ENCODE data around the gene MCUB.
"Not testable (repeated sequence)": the region's sequence is repeated elsewhere in the genome, so short reads cannot be mapped to it uniquely, and the experiment has no call there.

The MCUB gene

DNA sequence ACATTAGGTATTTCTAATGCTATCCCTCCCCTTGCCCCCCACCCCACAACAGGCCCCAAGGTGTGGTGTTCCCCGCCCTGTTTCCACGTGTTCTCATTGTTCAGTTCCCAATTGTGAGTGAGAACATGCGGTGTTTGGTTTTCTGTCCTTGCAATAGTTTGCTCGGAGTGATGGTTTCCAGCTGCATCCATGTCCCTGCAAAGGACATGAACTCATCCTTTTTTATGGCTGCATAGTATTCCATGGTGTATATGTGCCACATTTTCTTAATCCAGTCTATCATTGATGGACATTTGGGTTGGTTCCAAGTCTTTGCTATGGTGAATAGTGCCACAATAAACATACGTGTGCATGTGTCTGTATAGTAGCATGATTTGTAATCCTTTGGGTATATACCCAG lies 20.0 kb downstream of the MCUB start:
- not testable (repeated sequence) for DNase-seq

DNA sequence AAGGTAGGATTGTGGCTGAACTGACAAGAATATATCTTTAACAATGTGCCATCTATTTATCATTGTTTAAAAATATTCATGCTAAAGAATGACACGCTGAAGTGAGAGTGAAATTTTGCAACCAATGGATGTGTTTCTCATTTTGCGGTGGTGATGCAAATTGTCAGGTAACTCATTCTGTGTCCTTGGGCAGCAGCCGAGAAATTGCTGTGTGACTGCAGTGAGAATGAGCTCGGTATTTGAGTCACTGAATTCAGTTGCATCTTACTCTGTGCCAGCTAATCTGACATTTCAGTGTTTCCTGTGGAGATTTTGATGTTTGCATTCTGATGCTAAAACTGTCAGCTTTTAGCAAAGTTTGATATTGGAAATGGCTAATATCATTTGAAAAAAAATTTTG lies 28.1 kb downstream of the MCUB start:
- DNase-seq = no peak

DNA sequence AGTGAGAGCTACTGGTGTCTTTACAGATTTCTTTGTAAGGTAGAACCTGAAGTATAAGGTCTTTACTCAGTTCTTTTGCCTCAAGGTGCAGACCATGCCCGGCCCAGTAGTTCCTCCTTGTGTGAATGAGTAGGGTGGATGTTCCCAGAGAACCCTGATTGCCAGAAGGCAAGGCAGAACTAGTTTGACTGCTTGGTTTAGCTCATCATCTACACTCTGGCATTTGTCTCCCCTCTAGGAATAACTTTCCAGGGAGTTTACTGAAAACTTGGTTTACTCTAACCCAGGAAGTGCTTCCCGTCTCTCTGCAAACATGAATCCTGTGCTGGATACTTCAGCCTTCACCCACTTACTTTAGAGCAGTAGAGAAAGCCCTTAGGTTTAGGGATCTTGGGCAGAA lies 29.1 kb downstream of the MCUB start:
- no peak for DNase-seq

DNA sequence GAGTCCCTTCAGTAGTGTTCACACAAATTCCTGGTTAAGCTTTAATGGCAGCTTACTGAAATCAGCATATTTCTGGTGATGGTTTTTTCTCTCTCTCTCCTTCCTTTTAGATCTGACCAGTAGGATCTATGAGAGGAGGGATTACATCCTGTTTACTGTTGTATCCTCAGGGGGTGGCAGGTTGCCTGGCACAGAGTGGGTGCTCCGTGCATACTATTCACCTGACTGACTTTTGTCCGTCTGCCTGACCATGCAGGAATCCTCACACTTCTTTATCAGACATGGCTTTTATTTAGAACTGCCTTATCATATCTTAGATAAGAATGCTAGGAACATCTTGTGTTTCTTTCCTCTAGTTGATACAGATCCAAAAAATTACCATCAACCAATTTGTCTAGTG lies 29.6 kb downstream of the MCUB start:
- DNase-seq = no peak

DNA sequence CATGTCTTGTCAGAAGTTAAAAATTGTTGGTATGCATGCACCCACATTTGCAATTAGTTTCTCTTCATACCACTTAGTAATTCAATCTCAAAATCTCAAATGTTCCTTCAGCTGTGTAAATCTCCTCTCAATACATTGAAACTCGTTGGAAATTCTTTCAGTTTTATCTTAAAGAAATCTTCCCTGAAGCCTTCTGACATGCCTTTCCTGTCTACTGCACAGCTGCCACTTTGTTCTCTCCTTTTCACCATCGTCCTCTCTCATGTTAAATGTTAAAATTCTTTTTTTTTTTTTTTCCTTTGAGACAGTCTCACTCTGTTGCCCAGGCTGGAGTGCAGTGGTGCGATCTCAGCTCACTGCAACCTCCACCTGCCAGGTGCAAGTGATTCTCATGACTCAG lies 30.9 kb downstream of the MCUB start:
- no peak for DNase-seq

DNA sequence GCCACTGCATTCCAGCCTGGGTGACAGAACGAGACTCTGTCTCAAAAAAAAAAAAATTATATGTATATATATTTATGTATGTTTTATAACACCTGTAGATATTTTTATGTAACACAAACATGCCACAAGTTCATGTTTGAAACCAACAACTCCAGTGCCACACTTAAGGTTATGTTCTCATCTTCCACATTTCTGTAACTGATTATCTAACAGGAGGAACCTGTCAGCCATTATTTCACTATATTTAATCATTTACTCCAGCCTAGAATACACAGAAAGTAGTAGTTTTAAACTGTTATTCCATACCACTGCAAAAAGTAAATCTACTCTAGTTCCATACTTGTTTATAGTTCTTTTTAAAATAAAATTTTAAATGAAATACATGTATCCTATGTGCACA lies 32.3 kb downstream of the MCUB start:
- no peak for DNase-seq

DNA sequence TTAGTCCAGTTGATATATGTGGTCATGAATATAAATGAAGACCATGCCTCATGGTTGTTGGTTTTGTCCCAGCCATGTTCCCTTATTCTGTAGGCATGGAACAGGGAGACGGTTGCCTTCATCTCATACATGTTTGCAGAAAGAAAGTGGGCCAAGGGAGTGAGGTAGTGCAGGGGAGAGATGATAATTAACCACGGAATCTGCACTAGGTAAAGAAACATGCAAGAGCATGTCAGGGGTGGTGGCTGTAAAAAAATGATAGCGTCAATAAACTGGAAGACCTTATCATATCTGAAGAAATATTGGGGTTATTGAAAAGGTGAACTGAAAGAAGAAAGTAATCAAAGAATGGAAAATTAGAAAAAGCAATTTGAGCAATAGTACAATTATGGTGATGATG lies 35.1 kb downstream of the MCUB start:
- DNase-seq = not testable (repeated sequence)

DNA sequence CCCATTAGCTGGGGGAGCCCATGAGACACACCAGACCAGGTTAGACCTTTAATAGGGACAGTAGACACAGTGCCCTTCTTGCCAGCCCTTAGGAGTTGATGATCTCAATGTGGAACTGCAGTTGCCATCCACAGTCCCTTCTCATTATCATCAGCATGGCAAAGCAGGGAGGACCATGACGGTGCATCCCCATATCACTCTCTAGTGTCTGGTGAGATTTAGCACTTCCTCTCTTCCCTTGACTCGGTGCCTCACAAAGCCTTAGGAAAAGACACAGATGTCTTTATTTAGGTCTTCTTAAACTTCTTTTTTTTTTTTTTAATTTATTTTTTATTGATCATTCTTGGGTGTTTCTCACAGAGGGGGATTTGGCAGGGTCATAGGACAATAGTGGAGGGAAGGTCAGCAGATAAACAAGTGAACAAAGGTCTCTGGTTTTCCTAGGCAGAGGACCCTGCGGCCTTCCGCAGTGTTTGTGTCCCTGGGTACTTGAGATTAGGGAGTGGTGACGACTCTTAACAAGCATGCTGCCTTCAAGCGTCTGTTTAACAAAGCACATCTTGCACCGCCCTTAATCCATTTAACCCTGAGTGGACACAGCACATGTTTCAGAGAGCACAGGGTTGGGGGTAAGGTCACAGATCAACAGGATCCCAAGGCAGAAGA lies 36.5 kb downstream of the MCUB start:
- DNase-seq = not testable (repeated sequence)

DNA sequence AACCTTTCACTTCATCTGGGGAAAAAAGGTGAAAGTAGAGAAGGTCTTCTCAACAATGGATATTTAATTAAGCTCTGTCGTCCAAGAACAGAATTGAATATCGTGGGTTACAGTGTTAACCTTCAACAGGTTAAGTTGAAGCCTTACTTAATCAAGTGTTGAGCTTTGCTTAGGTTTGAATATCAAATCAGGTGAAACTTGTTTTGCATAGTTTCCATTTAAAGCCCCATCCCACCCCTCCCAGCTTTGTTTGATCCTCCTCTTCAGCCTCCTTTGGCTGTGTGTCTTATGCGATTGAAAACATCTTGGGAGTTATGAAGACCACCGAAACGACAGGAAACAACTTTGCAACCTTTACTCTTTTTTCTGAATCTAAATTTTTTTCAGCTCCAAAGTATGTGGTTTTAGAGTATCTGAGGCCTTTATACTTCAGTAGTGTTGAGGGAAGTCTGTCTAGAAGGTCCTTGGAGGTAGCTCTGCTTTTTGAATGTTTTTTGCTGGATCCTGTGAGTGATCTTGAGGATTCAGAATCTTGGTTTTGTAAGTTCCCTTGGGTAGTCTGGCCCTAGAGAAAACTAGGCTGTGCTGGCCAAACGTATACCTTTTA lies 39.1 kb downstream of the MCUB start:
- no peak for DNase-seq

DNA sequence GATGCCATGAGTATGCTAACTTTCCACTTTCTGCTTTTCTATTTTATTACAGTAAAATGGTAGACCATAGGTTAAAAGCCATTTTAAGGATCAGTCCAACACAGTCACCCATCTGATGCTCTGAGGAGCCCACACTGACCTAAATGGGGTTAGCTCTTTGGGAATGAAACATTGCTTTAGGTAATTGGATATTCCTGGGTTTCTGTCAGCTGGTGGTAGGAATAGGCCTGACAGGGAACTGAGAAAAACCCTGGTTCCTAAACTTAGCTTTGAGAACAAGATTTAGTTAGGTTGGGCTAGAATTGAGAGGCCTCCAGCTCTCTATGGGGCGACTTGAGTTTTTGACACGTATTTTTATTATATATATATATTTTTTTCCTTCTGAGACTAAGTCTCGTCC lies 40.4 kb downstream of the MCUB start:
- DNase-seq = no peak

DNA sequence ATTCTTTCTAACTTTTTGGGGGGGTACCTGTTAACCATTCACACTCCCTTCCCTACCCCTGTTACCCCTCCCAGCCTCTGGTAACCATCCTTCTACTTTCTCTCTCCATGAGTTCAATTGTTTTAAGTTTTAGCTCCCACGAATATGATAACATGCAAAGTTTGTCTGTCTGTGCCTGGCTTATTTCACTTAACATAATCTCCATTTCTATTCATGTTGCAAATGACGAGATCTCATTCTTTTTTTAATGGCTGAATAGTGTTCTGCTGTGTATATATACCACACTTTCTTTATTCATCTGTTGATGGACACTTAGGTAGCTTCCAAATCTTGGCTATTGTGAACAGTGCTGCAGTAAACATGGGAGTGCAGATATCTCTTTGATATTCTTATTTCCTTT lies 41.3 kb downstream of the MCUB start:
- DNase-seq = no peak

DNA sequence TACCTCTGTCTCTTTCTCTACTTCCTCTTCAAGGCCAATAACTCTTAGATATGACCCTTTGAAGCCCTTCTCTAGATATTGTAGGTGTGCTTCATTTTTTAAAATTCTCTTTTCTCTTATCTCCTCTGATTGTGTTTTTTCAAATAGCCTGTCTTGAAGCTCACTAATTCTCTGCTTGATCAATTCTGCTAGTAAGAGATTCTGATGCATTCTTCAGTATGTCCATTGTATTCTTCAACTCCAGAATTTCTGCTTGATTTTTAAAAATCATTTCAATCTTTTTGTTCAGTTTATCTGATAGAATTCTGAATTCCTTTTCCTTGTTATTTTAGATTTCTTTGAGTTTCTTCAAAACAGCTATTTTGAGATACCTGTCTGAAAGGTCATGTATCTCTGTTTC lies 47.9 kb downstream of the MCUB start:
- no peak for DNase-seq

DNA sequence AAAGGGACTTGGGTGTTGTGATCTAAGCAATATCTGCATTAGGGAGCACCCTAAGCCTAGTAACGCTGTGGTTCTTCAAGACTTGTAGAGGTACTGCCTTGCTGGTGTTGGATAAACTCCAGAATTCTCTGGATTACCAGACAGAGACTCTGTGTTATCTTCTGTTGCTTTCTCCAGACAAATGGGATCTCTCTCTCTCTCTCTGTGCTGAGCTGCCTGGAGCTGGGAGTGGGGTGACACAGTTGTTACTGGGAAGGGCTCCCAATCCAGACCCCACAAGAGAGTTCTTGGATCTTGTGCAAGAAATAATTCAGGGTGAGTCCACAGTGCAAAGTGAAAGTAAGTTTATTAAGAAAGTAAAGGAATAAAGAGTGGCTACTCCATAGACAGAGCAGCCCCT lies 48.8 kb downstream of the MCUB start:
- no peak for DNase-seq

DNA sequence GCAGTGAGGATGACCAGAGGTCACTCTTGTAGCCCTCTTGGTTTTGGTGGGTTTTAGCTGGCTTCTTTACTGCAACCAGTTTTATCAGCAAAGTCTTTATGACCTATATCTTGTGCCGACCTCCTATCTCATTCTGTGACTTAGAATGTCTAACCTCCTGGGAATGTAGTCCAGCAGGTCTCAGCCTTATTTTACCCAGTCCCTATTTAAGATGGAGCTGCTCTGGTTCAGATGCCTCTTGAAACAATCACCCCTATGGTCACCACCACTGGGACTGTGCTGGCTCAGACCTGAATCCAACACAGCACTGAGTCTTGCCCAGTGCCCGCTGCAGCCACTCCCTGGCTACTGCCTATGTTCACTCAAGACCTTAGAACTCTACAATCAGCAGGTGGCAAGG lies 49.4 kb downstream of the MCUB start:
- no peak for DNase-seq

DNA sequence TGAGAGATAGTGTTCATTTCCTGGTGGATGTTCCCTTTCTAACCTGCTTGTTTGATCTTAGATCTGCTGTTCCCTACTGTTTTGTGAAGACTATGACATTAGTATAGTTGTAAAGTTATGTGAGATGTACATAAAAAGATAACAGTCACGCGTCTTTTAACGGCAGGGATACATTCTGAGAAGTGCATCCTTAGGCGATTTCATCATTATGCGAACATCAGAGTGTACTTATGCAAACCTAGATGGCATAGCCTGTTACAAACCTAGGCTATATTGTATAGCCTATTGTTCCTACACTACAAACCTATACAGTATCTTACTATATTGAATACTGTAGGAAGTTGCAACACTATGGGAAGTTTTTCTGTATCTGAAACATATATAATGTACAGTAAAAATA lies 50.4 kb downstream of the MCUB start:
- no peak for DNase-seq

DNA sequence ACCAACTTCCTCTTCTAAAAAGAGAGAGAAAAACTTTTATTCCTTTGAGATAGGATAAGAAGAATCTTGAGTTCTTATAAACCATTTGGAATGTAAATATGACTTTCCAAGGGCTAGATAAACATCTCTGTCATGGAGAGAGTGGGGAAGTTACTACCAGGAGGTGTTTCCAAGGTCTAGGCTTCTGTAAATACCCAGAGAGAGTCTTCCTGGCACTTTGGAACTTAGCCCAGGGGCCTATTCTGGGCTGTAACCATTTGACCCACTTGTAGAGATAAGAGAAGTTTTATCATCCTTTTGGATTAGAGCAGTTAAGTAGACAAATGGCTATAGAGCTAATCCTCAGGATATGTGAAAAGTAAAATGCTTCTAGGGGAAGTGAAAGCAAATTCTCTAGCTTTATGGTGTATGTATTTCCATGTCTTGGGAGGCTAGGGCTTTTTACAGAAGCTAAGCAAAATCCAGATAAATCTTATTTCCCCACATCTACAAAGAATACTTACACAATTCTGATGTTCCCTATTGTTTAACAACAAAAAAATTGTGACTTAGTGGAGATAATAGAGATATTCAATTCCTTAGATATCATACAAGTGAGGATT lies 51.1 kb downstream of the MCUB start:
- DNase-seq = no peak

DNA sequence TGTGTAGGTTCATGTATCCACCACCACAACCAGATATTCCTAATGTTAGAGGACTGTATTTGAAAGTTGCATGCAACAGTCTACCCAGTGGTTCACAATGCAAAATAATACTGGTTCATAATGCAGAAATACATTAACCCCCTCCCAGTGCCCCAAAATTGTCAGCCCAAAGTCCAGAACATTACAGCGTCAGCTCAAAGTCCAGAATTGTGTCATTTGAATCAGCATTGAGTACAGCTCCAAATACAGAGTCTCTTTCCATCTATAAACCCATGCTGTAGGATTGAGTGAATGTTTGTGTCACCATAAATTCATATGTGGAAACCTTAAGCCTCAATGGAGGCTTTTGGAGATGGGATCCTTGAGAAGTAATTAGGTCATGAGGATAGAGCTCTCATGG lies 54.0 kb downstream of the MCUB start:
- DNase-seq = no peak

DNA sequence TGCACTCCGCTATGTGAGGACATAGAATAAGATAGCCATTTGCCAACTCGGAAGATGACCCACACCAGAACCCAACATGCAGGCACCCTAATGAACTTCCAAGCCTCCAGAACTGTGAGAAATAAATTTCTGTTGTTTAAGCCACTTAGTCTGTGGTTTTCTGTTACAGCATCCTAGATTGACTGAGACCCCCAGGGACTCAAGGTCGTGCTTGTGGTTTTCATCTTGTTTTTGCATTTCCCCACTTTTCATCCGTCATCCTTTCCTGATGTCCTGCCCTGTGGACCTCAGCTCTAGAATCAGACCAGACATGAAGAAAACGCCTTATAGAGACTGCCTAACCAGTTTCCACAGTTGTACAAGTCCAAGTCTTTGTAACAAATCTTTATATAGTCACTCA lies 54.4 kb downstream of the MCUB start:
- DNase-seq = no peak

DNA sequence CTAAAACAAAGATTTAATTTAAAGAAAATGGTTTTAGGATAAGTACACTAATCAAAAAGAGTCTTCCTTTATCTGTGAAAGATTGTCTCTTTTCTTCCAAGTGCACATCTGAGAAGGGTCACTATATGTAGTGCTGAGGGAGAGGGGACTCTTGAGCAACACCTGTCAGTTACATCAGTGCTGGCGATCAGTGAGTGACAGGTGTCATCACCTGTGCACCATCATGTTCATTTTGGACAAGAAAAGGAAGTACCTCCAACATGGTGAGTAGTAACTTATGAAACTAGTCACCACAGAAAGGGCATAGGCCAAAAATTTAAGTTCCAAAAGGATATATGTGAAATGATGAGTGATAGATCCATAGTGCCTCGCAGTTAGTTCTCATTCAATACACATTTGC lies 55.7 kb downstream of the MCUB start:
- no peak for DNase-seq

DNA sequence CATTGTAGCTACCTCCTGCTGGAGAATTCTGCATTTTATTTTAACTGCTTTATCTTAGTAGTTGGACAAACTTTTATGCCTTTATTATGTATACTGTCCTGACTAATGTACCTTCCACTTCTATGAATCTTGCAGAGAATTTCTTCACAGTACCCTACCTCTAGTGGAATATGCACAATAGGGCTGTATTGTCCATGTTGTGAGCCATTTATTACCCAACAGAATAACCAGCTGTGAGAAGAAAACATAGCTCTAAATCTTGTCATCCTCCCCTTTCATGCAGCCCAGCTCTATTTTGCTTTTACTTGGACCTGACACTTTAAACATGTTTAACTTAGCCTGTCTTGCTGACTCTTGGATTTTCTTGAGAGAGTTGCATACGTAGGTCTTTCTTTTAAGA lies 56.2 kb downstream of the MCUB start:
- DNase-seq = no peak

DNA sequence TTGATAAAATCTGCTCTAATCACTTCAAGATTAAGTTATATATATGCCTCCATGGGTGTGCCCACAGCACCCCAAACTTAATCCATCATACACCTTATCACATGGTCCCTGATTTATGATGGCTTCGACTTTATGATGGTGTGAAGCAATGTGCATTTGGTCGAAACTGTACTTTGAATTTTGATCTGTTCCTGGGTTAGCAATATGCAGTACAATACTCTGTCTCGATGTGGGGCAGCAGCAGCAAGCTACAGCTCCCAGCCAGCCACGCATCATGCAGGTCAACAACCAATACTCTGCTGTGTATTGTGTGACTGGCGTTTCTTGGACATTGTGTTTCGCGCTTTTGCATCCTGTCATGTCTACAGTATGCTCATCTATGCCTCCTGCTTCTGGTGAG lies 62.6 kb downstream of the MCUB start:
- DNase-seq = no peak

DNA sequence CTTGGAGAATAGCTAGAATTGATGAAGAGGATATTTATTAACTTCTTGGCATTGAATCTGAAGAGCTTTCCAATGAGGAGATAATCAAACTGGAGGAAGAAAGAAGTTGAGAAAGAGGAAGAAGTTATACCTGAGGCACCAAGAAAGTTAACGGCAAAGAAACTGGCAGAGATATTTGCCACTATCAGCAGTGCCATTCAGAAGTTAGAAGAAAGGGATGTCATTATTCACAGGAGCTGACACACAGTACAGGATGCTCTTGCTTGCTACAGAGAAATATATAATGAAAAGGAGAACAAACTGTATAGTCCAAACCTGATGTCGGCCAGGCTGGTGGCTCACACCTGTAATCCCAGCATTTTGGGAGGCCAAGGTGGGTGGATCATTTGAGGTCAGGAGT lies 64.5 kb downstream of the MCUB start:
- DNase-seq = no peak

DNA sequence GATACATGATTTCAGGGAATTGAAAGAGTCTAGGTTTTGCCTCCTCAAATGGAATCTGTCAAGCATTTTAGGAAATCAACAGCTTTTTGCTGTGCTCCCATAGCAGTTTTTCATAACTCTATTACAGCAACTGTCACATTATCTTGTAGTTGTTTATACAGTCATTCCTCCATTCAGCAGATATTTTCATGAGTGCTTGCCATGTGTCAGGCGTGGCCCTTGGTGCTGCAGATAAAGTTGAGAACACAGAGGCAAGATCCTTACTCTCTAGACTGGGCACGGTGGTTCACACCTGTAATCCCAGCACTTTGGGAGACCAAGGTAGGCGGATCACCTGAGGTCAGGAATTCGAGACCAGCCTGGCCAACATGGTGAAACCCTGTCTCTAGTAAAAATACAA lies 67.3 kb downstream of the MCUB start:
- no peak for DNase-seq

DNA sequence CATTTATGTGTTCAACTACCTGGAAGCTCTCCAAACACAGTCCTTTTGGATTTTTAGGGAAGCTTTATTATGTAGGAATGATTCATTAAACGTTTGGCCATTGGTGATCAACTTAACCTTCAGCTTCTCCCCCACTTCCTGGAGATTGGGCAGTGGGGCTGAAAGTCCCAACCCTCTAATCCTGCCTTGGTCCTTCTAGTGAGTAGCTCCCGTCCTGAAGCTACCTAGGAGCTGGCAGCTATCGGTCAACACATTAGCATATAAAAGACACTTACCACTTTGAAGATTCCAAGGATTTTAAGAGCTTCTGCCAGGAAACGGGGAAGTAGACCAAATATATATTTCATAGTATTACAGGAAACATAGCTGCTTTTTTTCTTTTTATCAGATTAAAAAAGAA lies 69.7 kb downstream of the MCUB start:
- DNase-seq = no peak

DNA sequence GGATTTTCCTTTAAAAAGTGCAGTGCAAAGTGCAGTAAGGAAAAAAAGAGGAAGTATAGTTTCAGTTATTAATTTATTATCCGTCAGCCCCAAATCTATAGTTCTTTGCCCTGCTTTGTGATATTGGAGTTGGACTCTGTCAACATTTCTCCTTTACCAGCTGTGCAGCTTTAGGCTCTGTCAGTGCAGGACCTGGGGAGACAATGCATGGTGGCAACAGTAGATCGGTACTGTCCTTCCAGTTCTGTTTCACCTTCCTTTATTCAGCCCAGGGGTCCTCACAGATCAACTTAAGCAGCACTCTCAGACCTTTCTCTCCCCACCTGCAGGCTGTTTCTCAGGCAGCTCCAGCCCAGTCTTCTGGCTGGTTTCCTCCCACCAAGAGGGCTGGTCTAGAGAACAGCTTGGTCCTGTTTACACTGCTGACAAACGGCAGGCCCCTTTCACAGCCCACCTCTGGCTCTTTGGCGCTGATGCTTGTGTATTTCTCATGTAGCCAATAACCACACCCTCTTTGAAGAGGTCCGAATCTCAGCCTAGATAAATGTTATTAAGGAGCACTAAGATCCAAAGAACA lies 71.6 kb downstream of the MCUB start:
- DNase-seq = no peak
